GM19099 (cell line): ENCODE data around the gene FAM98B.

Experiments
- POLR2A ChIP-seq: IDR thresholded peaks from 3 replicates; pipeline ENCODE4 v1.6.1; 2011; ENCODE audit warnings: low read depth; ENCODE audit not compliant: insufficient read length; ENCODE audit errors: extremely low read depth

FAM98B gene

GRCh38 chr15:38516626-38517025 is 62.7 kb downstream of the FAM98B start:
- TF ChIP-seq POLR2A: no peak

- TF ChIP-seq POLR2A: no peak
Observed at GRCh38 chr15:38517312-38517975, 63.5 kb downstream of the FAM98B start.

DNA sequence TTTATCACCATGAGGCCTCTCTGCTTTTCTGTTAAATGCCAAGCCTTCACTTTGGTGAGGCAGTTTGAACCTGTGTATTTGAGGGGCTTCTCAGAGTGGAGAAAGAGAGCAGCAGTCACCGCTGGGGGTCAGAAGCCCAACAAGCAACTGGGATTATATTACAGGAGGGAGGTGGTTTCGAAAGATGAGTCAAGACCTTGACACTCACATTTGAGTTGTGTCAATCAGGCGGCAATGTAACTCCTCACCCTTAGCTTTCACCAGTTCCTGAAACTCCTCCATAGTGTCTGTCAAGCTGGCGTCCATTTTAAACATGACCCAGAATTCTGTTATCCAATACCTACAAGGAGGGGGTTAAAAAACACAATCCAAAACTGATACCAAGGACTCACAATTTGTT is 64.2 kb downstream of the FAM98B start:
- no peak for TF ChIP-seq POLR2A

DNA sequence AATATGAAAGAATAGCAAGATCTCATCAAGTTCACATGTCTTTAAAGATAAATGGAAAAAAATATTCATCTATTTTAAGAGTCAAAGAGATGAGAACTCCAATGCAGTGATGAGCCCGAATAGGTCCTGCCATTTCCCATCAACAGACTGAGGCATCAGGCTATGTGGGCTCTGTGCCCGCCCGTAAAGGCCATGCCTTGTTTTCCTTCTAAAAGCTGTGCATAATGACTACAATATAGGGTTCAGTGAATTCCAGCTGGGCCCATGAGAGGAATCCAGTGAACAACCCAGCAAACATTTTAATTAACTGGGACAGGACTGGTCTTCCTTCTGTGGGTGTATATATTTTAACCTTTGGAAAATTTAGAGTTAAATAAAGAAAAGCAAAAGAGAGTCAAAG is 66.1 kb downstream of the FAM98B start:
- no peak for TF ChIP-seq POLR2A

DNA sequence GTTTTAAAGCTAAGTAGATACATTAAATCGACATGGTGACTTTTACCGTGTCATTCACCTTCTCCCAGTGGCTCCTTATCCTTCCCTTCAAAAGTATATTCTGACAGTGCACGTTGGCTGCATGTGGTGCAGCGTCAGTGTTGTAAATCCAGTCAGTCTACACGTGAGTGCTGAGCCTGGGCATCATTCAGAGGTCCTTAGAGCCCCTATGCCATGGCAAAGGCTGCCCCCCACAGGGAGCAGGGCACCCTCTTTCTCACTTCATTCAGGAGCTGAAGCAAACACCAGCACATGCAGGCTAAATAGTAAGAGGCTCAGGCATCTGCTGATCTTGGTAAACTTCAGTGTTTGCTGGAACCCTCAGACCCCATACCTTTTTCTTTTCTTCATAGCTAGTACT is 67.4 kb downstream of the FAM98B start:
- no peak for TF ChIP-seq POLR2A

GRCh38 chr15:38522922-38523321 is 69.0 kb downstream of the FAM98B start:
- TF ChIP-seq POLR2A: no peak

- no peak for TF ChIP-seq POLR2A
Observed at GRCh38 chr15:38524156-38524555, 70.2 kb downstream of the FAM98B start.

DNA sequence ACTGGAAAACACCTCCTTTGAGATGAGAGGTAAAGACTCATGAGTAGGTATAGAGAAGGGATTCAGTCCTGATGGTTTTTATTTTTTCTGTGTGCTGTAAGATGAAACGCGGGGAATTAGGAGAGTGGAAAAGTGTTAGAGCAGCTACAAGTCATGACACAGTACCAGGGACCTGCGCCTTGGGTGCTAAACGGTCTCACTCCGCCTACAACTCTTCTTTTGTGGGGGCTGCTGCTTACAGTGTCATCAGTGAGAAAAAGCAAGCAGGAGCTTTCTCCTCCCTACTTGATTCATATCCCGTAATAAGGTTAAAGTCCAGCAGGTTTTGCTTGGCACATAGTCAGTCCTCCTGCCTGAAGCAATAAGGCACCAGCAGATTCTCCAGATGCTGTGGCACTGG is 71.6 kb downstream of the FAM98B start:
- TF ChIP-seq POLR2A: no peak

- no peak for TF ChIP-seq POLR2A
Observed at GRCh38 chr15:38526158-38526557, 72.2 kb downstream of the FAM98B start.

DNA sequence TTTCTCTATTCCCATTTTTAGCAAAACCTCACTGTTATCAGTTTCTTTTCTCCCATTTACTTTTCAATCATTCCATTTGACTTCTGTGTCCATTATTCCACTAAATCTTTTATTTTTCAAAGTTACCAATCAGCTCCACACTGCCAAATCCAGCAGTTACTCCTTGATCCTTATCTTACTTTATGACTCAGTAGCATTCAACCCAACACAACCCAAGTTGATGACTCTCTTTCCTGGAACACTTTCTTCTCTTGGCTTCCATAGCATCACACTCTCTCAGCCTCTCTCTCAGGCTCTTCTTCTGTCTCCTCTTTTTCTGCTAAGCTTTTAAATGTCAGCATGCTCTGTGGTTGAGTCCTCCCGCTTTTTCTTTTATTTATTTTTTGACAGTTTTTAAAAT is 74.4 kb downstream of the FAM98B start:
- no peak for TF ChIP-seq POLR2A

GRCh38 chr15:38530113-38530512 is 76.2 kb downstream of the FAM98B start:
- TF ChIP-seq POLR2A: no peak

- no peak for TF ChIP-seq POLR2A
Observed at GRCh38 chr15:38531509-38531908, 77.6 kb downstream of the FAM98B start.

DNA sequence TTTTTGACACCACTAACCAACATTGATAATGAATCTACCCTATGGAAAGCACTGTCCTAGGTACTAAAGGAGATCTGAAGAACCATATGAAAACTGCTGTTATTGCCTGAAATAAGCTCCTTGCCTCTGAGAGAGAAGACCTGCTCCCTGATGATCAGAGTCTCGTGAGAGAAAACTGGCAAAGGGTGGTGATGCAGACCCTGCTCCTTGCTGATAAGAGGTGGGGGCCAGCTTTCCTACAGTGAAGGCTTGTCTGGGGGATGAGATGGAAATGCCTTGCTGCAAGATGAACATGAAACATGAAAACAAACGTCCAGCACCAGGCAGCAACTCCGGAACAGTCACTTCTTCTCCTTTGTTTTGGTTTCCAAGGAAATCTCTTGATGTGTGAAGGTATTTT is 78.8 kb downstream of the FAM98B start:
- no peak for TF ChIP-seq POLR2A

GRCh38 chr15:38533416-38533915 is 79.5 kb downstream of the FAM98B start:
- TF ChIP-seq POLR2A: no peak

DNA sequence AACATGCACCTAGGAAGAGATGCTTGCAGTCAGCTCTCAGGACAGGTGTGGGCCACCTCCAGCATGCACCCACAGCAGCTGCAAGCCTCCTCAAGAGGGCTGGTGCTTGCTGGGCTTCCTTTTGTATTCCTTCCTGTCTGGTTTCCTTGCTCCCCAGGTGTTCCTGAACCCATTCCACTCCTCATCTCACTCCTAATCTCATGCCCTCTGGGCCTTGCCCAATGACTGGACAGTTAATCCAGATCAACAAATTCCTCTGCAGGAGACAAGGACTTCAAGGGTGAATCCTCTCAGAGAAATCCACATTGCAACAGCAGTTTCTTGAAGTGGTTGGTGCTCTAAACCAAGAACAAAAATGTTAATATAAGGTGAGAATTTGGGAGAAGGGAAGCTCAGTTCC is 80.0 kb downstream of the FAM98B start:
- TF ChIP-seq POLR2A: no peak

- no peak for TF ChIP-seq POLR2A
Observed at GRCh38 chr15:38534691-38535090, 80.8 kb downstream of the FAM98B start.
